GM12892 (cell line): ENCODE results near the gene IFITM1.

Experiments used
- POLR2A ChIP-seq: IDR thresholded peaks from 2 replicates; pipeline ENCODE4 v1.6.1; 2011; ENCODE audit warnings: low read depth, low read length, control low read depth
- POLR2AphosphoS5 ChIP-seq: IDR thresholded peaks from 2 replicates; pipeline ENCODE4 v1.6.1; 2011; ENCODE audit warnings: low read depth, low read length, control low read depth

DNA sequence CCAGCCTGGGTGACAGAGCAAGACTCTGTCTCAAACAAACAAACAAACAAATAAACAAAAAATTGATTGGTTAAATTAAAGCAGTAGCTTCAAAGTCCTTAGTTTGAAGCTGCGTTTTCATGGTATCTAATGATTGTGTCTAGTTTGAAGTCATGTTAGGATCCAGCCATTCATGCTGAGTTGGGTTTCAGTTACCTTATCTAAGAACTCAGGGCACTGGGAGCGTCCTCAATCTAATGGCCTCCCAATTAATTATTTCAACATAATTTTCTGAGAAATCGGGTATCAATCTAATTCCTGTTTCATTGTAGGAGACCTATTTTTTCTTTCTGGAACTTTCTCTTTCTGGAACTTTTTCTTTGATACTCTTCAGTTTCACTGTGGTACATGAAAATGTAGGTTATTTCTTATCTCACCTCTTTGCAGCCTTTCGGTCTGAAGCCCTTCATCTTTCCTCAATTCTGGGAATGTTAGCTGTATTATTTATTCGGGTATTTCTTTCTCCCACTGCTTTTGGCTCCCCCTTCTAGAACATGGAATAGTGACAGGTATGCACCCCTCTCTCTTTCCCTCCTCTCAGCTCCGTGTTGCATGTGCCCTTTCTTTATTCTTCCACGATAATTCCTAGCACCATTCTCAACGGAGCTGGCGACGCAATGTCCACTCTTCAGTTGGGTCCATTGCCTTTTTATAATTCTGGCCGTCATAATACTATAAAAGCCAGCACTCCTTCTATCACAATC lies 31.2 kb downstream of the IFITM1 start:
- TF ChIP-seq POLR2A: no peak
- TF ChIP-seq POLR2AphosphoS5: no peak
